H1 (cell line): ENCODE measurements around the gene DLGAP5. TPM values are rescaled to one million over a fixed set of nuclear protein-coding genes. Genes with fewer than 3 reads are reported as not detected.

Experiments
- CTCF ChIA-PET: fragments of 300-600 bp; sonication (Branson Sonifier 250); formaldehyde crosslinking; loops from one replicate; lab custom pipeline; 2021; ENCODE audit not compliant: partially characterized antibody; lab: Charles Lee
- POLR2A ChIA-PET: fragments of 300-600 bp; sonication (Branson Sonifier 250); formaldehyde crosslinking; loops from one replicate; lab custom pipeline; 2021; ENCODE audit warnings: inconsistent platforms; ENCODE audit not compliant: partially characterized antibody; lab: Charles Lee
- DNase-seq, 2 experiments: peaks; one replicate each; pipeline versions ENCODE4 v3.0.0 to v3.0.0-alpha.2; 2010 to 2022; ENCODE audit warnings: low spot score in 2 of 2, low read depth in 1 of 2, mixed read lengths in 1 of 2
- FAIRE-seq: peaks from 2 replicates; lab custom pipeline; 2011; peaks lifted over from hg19 to GRCh38; lab: Jason Lieb, UNC
- H2AFZ ChIP-seq: 2 replicates; pipeline ENCODE4 v1.8.1; 2012; ENCODE audit warnings: low read length, inconsistent platforms
- H2AK5ac ChIP-seq: 2 replicates; pipeline ENCODE4 v1.6.1; 2013; ENCODE audit warnings: low read depth, low read length
- H2BK120ac ChIP-seq: replicated peaks from 2 replicates; pipeline ENCODE3; 2013; ENCODE audit warnings: low read depth, low read length, inconsistent platforms
- H2BK12ac ChIP-seq: 2 replicates; pipeline ENCODE4 v1.6.1; 2013; ENCODE audit warnings: low read depth, low read length
- H2BK15ac ChIP-seq: 2 replicates; pipeline ENCODE4 v1.6.1; 2013; ENCODE audit warnings: low read length
- H2BK20ac ChIP-seq: 2 replicates; pipeline ENCODE4 v1.6.1; 2013; ENCODE audit warnings: low read length
- H2BK5ac ChIP-seq: 2 replicates; pipeline ENCODE4 v1.6.1; 2013; ENCODE audit warnings: low read depth, low read length
- H3K14ac ChIP-seq: 2 replicates; pipeline ENCODE4 v1.6.1; 2013; ENCODE audit warnings: inconsistent platforms; ENCODE audit not compliant: insufficient read length
- H3K18ac ChIP-seq: 2 replicates; pipeline ENCODE4 v1.6.1; 2013; ENCODE audit warnings: low read length; ENCODE audit errors: extremely low read depth
- H3K23ac ChIP-seq: 2 replicates; pipeline ENCODE4 v1.6.1; 2013; ENCODE audit warnings: inconsistent platforms; ENCODE audit not compliant: insufficient read length
- H3K23me2 ChIP-seq: 2 replicates; pipeline ENCODE4 v1.6.1; 2013; ENCODE audit warnings: low read depth, low read length
- H3K27ac ChIP-seq: 2 replicates; pipeline ENCODE4 v1.6.1; 2011; ENCODE audit warnings: low read depth, low read length, inconsistent platforms
- H3K27me3 ChIP-seq, 4 experiments: replicated peaks in 1 of 4; 1 replicate in 1 of 4; 2 replicates in 3 of 4; pipeline versions ENCODE4 v1.6.1 to v1.8.1; 2011 to 2013; ENCODE audit warnings: low read length in 3 of 4, mild to moderate bottlenecking in 3 of 4, inconsistent platforms in 2 of 4, mixed read lengths in 2 of 4, moderate library complexity in 1 of 4; ENCODE audit not compliant: control insufficient read depth in 3 of 4, insufficient read depth in 3 of 4; ENCODE audit errors: extremely low read depth in 1 of 4
- H3K36me3 ChIP-seq, 4 experiments: 2 replicates each; pipeline versions ENCODE4 v1.6.1 to v1.8.1; 2011 to 2013; ENCODE audit warnings: mild to moderate bottlenecking in 4 of 4, low read length in 3 of 4, moderate library complexity in 2 of 4, control low read depth in 1 of 4, inconsistent platforms in 1 of 4; ENCODE audit not compliant: insufficient read depth in 4 of 4, control insufficient read depth in 2 of 4
- H3K4ac ChIP-seq: replicated peaks from 2 replicates; pipeline ENCODE3; 2013; ENCODE audit warnings: low read length, low read depth, mixed read lengths, inconsistent platforms; ENCODE audit not compliant: insufficient read length
- H3K4me1 ChIP-seq, 4 experiments: replicated peaks in 1 of 4; 1 replicate in 1 of 4; 2 replicates in 3 of 4; pipeline versions ENCODE4 v1.6.1 to v1.8.1; 2011 to 2013; ENCODE audit warnings: low read length in 3 of 4, inconsistent platforms in 2 of 4, mixed read lengths in 1 of 4; ENCODE audit not compliant: insufficient read depth in 4 of 4, control insufficient read depth in 3 of 4
- H3K4me2 ChIP-seq, 2 experiments: 2 replicates each; pipeline versions ENCODE4 v1.6.1 to v1.8.1; 2011 to 2013; ENCODE audit warnings: low read depth in 2 of 2, low read length in 2 of 2, control low read depth in 1 of 2, inconsistent platforms in 1 of 2, mild to moderate bottlenecking in 1 of 2; ENCODE audit not compliant: insufficient read depth in 1 of 2
- H3K4me3 ChIP-seq, 4 experiments: fragments of 200-600, 300-600 bp in 1 of 4; sonication (generic), shearing (Covaris generic), sonication (Bioruptor Twin) in 1 of 4; 2 replicates each; pipeline versions ENCODE4 v1.5.1 to v1.8.1; 2011 to 2016; ENCODE audit warnings: low read length in 4 of 4, low read depth in 3 of 4, control low read depth in 2 of 4, inconsistent platforms in 2 of 4, mild to moderate bottlenecking in 2 of 4, mixed read lengths in 1 of 4, moderate library complexity in 1 of 4; ENCODE audit not compliant: insufficient read depth in 2 of 4; ENCODE audit errors: extremely low read depth in 1 of 4
- H3K56ac ChIP-seq: replicated peaks from 2 replicates; pipeline ENCODE3; 2013; ENCODE audit warnings: low read depth, mild to moderate bottlenecking, mixed read lengths, low read length, inconsistent platforms; ENCODE audit not compliant: insufficient read length
- H3K79me1 ChIP-seq: 2 replicates; pipeline ENCODE4 v1.6.1; 2013; ENCODE audit warnings: low read depth, low read length, control low read depth
- H3K79me2 ChIP-seq, 2 experiments: 2 replicates each; pipeline versions ENCODE4 v1.6.1 to v1.8.1; 2012 to 2013; ENCODE audit warnings: low read length in 2 of 2, mild to moderate bottlenecking in 2 of 2, inconsistent platforms in 1 of 2; ENCODE audit not compliant: insufficient read depth in 2 of 2, control insufficient read depth in 1 of 2
- H3K9ac ChIP-seq, 4 experiments: replicated peaks in 1 of 4; 1 replicate in 1 of 4; 2 replicates in 3 of 4; pipeline versions ENCODE4 v1.6.1 to v1.8.1; 2011 to 2013; ENCODE audit warnings: low read depth in 3 of 4, low read length in 3 of 4, control low read depth in 2 of 4, mild to moderate bottlenecking in 2 of 4, moderate library complexity in 2 of 4, inconsistent platforms in 1 of 4; ENCODE audit errors: extremely low read depth in 1 of 4
- H3K9me3 ChIP-seq, 2 experiments: 2 replicates each; pipeline versions ENCODE4 v1.6.1 to v1.8.1; 2012 to 2013; ENCODE audit warnings: mild to moderate bottlenecking in 2 of 2, moderate library complexity in 2 of 2, control low read depth in 1 of 2, inconsistent platforms in 1 of 2, low read depth in 1 of 2, low read length in 1 of 2, mixed read lengths in 1 of 2; ENCODE audit not compliant: insufficient read depth in 2 of 2
- H4K20me1 ChIP-seq, 2 experiments: replicated peaks in 1 of 2; 2 replicates each; pipeline versions ENCODE3 to v1.8.1; 2011 to 2013; ENCODE audit warnings: inconsistent platforms in 2 of 2, low read length in 2 of 2, mild to moderate bottlenecking in 1 of 2; ENCODE audit not compliant: insufficient read depth in 2 of 2, control insufficient read depth in 1 of 2
- H4K5ac ChIP-seq: 2 replicates; pipeline ENCODE4 v1.6.1; 2013; ENCODE audit warnings: low read length, low read depth, mixed read lengths, inconsistent platforms; ENCODE audit not compliant: insufficient read length
- H4K8ac ChIP-seq: 2 replicates; pipeline ENCODE4 v1.8.0; 2013; ENCODE audit warnings: mild to moderate bottlenecking, moderate library complexity, low read length, inconsistent platforms; ENCODE audit not compliant: insufficient read depth; ENCODE audit errors: extremely low read depth
- H4K91ac ChIP-seq: replicated peaks from 2 replicates; pipeline ENCODE3; 2013; ENCODE audit warnings: low read length, mixed read lengths, inconsistent platforms; ENCODE audit not compliant: insufficient read length
- JUN ChIP-seq: IDR thresholded peaks from 2 replicates; pipeline ENCODE4 v1.6.1; 2011; ENCODE audit warnings: low read depth, mild to moderate bottlenecking, improper control_type of control experiment, low read length
- RNF2 ChIP-seq: fragments of 200-900, 300-1000 bp; sonication (generic); IDR thresholded peaks from 2 replicates; pipeline ENCODE4 v1.7.1; 2016; ENCODE audit warnings: borderline replicate concordance, low read depth, mild to moderate bottlenecking, antibody characterized with exemption, low read length; ENCODE audit not compliant: poor library complexity, severe bottlenecking; ENCODE audit errors: missing control alignments
- WGBS, 2 experiments: shearing (Covaris generic) in 1 of 2; methylation state at CpG; one replicate each; pipeline versions ENCODE4 v1.1.6 to v1.1.7; 2013 to 2015; ENCODE audit warnings: low lambda C conversion rate in 2 of 2, mixed read lengths in 2 of 2, inconsistent platforms in 1 of 2, low coverage in 1 of 2, missing lambda C conversion rate in 1 of 2; ENCODE audit not compliant: insufficient replicate concordance in 2 of 2, insufficient coverage in 1 of 2, insufficient read length in 1 of 2; ENCODE audit errors: extremely low coverage in 1 of 2, missing lambda C conversion rate in 1 of 2; 5-methylcytosine and 5-hydroxymethylcytosine counted together
- polyA plus RNA-seq, 7 experiments: library from polyadenylated mRNA; depleted of rRNA in 3 of 7; stranded (reverse) in 5 of 7; unstranded in 2 of 7; fragments of >200 nt in 5 of 7; fragments of 200-250 nt in 2 of 7; gene quantifications; 1 replicate in 5 of 7; 2 replicates in 1 of 7; 4 replicates in 1 of 7; pipeline versions ENCODE4 v1.2.1 to v1.2.3, GENCODE V29; 2011 to 2013; ENCODE audit warnings: missing spikeins in 2 of 7, mixed read lengths in 2 of 7
- total RNA-seq: library from RNA; stranded (reverse); fragmentation: NEBNext Ultra II Directional; extraction: Animal tissue kit (Norgen Biotek cat#: 25700); gene quantifications from 2 replicates; pipeline ENCODE4 v1.2.1, GENCODE V29; 2021
- TF ChIP-seq, protein P1 (sequence below), 3 experiments: IDR thresholded peaks; 1 replicate in 2 of 3; 2 replicates in 1 of 3; pipeline versions ENCODE4 v1.5.1 to v1.6.1; 2011; ENCODE audit warnings: low read length in 3 of 3, mild to moderate bottlenecking in 3 of 3, inconsistent platforms in 2 of 3, low read depth in 1 of 3, moderate library complexity in 1 of 3; ENCODE audit not compliant: insufficient read depth in 1 of 3; ENCODE audit errors: control extremely low read depth in 1 of 3

DLGAP5 gene
- total and polyA plus RNA-seq, 2 of the 8 experiments (the other 6 are each of a cell fraction or from before 2014, with no cell fraction given), result 16.9 to 155 TPM

DNA sequence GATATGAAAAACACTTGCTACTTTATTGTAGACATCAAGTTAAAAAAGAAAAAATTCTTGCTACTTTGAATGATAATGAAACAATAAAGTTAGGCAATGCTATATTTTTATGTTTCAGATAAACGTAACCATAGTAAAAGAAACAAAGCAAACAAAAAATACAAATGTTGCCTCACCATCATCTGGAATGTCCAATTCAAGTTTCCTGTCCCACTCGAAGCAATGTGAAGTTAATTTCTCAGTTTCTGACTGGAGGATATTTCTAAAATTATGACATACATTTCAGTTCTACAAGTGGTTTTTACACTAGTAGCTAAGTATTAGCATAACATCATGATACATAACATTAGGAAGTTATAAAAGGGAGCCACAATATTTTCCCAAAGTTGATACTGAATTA, 20.9 kb downstream of the DLGAP5 start:
- Histone ChIP-seq H3K9ac (no peak overlapping the region), H3K27me3 (no peaks in the 10 kb centered on the region), H3K27ac (no peak overlapping the region), H3K36me3 (peaks cover 7 to 86% (median 52%) of the 10 kb centered on the region in 4 experiments), H2BK12ac (no peak overlapping the region), H3K4me2 (no peak overlapping the region), H2BK20ac (no peak overlapping the region), H3K4me1 (no peaks in the 10 kb centered on the region), H2AFZ (no peak overlapping the region), H3K56ac (no peak overlapping the region), H2BK120ac (no peak overlapping the region), H3K79me1 (no peaks in the 10 kb centered on the region), H3K4me3 (no peak overlapping the region), H4K5ac (no peak overlapping the region), H3K23me2 (no peaks in the 10 kb centered on the region), H4K8ac (no peak overlapping the region), H4K20me1 (no peaks in the 10 kb centered on the region), H2AK5ac (no peak overlapping the region), H4K91ac (no peak overlapping the region), H3K9me3 (no peaks in the 10 kb centered on the region), H2BK15ac (no peak overlapping the region), H3K23ac (no peak overlapping the region), H3K4ac (no peak overlapping the region), H2BK5ac (no peak overlapping the region), H3K18ac (no peak overlapping the region), H3K14ac (no peak overlapping the region), H3K79me2 (no peaks in the 10 kb centered on the region)
- WGBS, 2 experiments, result 95% methylated on average over 2 of the region's 2 CpGs; no CpG with 5 or more reads in 1 of the 2 experiments
- ChIA-PET CTCF (no interaction called here), POLR2A (interaction anchor here (1.3 kb wide), 1 partner anchor 9 kb away, joined by 3 read pairs; no protein-coding TSS in a partner anchor)
- TF ChIP-seq JUN (no peak), RNF2 (no peak)
- TF ChIP-seq, protein P1, sequence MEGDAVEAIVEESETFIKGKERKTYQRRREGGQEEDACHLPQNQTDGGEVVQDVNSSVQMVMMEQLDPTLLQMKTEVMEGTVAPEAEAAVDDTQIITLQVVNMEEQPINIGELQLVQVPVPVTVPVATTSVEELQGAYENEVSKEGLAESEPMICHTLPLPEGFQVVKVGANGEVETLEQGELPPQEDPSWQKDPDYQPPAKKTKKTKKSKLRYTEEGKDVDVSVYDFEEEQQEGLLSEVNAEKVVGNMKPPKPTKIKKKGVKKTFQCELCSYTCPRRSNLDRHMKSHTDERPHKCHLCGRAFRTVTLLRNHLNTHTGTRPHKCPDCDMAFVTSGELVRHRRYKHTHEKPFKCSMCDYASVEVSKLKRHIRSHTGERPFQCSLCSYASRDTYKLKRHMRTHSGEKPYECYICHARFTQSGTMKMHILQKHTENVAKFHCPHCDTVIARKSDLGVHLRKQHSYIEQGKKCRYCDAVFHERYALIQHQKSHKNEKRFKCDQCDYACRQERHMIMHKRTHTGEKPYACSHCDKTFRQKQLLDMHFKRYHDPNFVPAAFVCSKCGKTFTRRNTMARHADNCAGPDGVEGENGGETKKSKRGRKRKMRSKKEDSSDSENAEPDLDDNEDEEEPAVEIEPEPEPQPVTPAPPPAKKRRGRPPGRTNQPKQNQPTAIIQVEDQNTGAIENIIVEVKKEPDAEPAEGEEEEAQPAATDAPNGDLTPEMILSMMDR (IDR thresholded peaks at IDR 0.05; ENCODE audit: control extremely low read depth in 1 of 3, insufficient read depth in 1 of 3, low read depth in 1 of 3, low read length in 3 of 3), result no peak
- DNase-seq, result no peak
- FAIRE-seq, result no peak
